HG03064 (cell line): ENCODE results near the gene OVCH2.

Source experiments
- ATAC-seq: cut with Tn5 transposase; IDR thresholded peaks from one replicate; pipeline ENCODE4 v1.9.1; 2021; ENCODE audit warnings: low read depth; ENCODE audit not compliant: unreplicated experiment

The OVCH2 gene

GRCh38 chr11:7643314-7643713, 63.0 kb downstream of the OVCH2 start:
- ATAC-seq = no peak

DNA sequence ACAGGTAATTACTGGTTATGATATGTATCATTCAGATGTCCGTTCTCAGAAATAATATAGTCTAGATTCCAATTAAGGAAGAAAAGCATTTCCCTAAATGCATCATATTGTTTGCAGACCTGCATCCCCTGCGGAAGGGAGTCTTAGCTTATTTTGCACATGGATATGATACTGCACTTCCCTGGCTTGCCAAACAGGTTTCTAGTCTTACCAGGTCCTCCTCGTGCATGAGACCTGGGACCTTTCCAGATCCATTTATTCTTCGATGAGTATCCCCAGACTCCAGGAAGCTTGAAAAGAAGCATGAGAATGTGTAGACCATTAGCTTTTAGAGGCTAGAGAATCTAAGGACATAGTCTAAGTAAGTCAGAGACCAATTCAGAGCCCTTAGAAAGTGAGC, 63.5 kb downstream of the OVCH2 start:
- no peak for ATAC-seq

DNA sequence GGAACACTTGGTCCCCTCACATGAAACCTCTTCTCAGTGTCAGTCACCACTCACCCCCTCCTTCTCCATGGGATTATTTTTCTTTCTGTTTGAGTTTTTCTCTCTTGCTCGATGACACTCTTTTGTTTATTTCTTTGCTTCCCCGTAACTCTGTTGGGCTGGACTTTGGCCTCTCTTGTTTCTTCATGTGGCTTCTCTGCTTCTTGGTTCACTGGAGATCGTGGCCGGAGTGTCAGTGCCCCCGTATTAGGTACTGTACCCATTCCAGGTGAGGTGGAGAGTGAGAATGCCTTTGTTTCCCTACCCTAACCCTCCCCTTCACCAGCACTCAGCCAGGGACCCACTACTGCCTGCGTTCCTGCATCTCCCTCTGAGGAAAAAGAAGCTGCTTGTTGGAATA, 65.5 kb downstream of the OVCH2 start:
- no peak for ATAC-seq

DNA sequence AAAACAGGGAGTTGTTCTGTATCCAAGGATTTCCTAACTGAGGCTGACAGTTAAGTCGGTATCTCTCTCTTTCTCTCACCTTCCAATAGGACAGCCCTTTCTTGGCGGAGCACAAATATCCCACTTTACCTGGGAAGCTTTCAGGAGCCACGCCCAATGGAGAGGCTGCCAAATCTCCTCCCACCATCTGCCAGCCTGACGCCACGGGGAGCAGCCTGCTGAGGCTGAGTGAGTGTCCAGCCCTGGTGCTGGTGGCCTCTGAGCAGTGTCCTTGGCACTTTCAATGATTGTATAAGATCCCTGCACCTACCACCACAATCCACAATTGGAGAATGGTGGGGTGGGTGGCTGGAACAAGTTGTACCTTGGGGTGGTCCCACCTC, 66.6 kb downstream of the OVCH2 start:
- no peak for ATAC-seq
